Stomach (tissue), 9 donors: ENCODE data around the gene PCDH9. TPM values are rescaled to one million over a fixed set of nuclear protein-coding genes. Genes with fewer than 3 reads are reported as not detected.
A peak's percentile ranks its signal among the peaks of the same experiment; 100 is the strongest.

Experiments used
- DNase-seq, 2 donors: peaks; one replicate each; pipeline versions ENCODE4 v3.0.0 to v3.0.0-alpha.2; 2013 to 2019
- H3K27ac ChIP-seq, 5 donors: fragments of 200-600 bp in 4 of 5; sonication (generic) in 4 of 5; one replicate each; pipeline ENCODE4 v1.5.1; 2013 to 2019; ENCODE audit warnings: mild to moderate bottlenecking in 1 of 5, moderate library complexity in 1 of 5
- H3K27me3 ChIP-seq, 3 donors: fragments of 200-600 bp; sonication (generic); one replicate each; pipeline ENCODE4 v1.5.1; 2017 to 2019; ENCODE audit warnings: mixed run types in 1 of 3
- H3K36me3 ChIP-seq, 4 donors: fragments of 200-600 bp; sonication (generic); 1 replicate in 3 of 4; 2 replicates in 1 of 4; pipeline ENCODE4 v1.5.1; 2016 to 2019
- H3K4me1 ChIP-seq, 4 donors: fragments of 200-600 bp; sonication (generic); one replicate each; pipeline ENCODE4 v1.5.1; 2016 to 2019
- H3K4me3 ChIP-seq, 4 donors: fragments of 200-600 bp; sonication (generic) in 3 of 4; one replicate each; pipeline ENCODE4 v1.5.1; 2016 to 2019; ENCODE audit warnings: mild to moderate bottlenecking in 1 of 4
- H3K9me3 ChIP-seq, 4 donors: fragments of 200-600 bp; sonication (generic); one replicate each; pipeline ENCODE4 v1.5.1; 2016 to 2019
- CTCF ChIP-seq, 7 experiments: fragments of 450-650 bp in 4 of 7; fragments of 200-600 bp in 3 of 7; sonication (generic) in 3 of 7; IDR thresholded peaks; one replicate each; pipeline ENCODE4 v1.5.1; 2016 to 2019; ENCODE audit warnings: antibody characterized with exemption in 7 of 7, control low read depth in 2 of 7, mild to moderate bottlenecking in 1 of 7
- EP300 ChIP-seq: sonication (generic); formaldehyde crosslinking; IDR thresholded peaks from one replicate; pipeline ENCODE4 v1.6.1; 2017; ENCODE audit warnings: antibody characterized with exemption
- POLR2A ChIP-seq, 4 donors: fragments of 450-650 bp; IDR thresholded peaks; one replicate each; pipeline ENCODE4 v1.6.1; 2016; ENCODE audit warnings: antibody characterized with exemption in 4 of 4, control low read depth in 2 of 4, mild to moderate bottlenecking in 1 of 4, moderate library complexity in 1 of 4
- POLR2AphosphoS5 ChIP-seq, 3 donors: sonication (generic); formaldehyde crosslinking; IDR thresholded peaks; one replicate each; pipeline ENCODE4 v1.6.1; 2016; ENCODE audit warnings: antibody characterized with exemption in 3 of 3
- WGBS, 5 donors: extraction: QIAGEN DNeasy Blood & Tissue Kit in 3 of 5; methylation state at CpG; one replicate each; pipeline versions ENCODE4 v1.1.5 to v1.1.7; 2013 to 2018; 5-methylcytosine and 5-hydroxymethylcytosine counted together
- intact Hi-C: fragments of 100-400 bp; cut with DNase I; formaldehyde crosslinking; loops from one replicate; pipeline ENCODE4 v1.15.1; 2023; ENCODE audit warnings: low total_unique reads
- polyA plus RNA-seq, 3 donors: library from polyadenylated mRNA; stranded (reverse); fragments of 200-250 nt; gene quantifications; one replicate each; pipeline ENCODE4 v1.2.3, GENCODE V29; 2013
- total RNA-seq, 5 donors: library from RNA; depleted of rRNA; stranded (reverse); fragments of >200 nt; gene quantifications; one replicate each; pipeline versions ENCODE4 v1.1.0 to v1.2.3, GENCODE V29; 2014 to 2016
- donor health status: healthy with polysubstance abuse.
- donor health status: Bipolar disorder and iron deficiency.
- donor health status: healthy.

Gene PCDH9
- total and polyA plus RNA-seq, 8 donors = 0.40 to 36.2 (median 3.7) TPM

- DNase-seq = no peak
- intact Hi-C loops = no loop called here
Observed at GRCh38 chr13:66345518-66345810, 884.7 kb downstream of the PCDH9 start.

GRCh38 chr13:66344805-66345517 lies 885.2 kb downstream of the PCDH9 start:
- Histone ChIP-seq H3K36me3 (no peaks in the 10 kb centered on the region), H3K4me3 (no peak overlapping the region), H3K9me3 (no peaks in the 10 kb centered on the region), H3K27ac (no peak overlapping the region), H3K4me1 (peaks cover 0 to 17% (median 4%) of the 10 kb centered on the region in 4 donors), H3K27me3 (no peaks in the 10 kb centered on the region)
- intact Hi-C loops = no loop called here
- peak in 1 of 2 donors; percentile 56 for DNase-seq
- TF ChIP-seq CTCF (IDR thresholded peaks at IDR 0.05) (no peak), EP300 (no peak), POLR2A (IDR thresholded peaks at IDR 0.05) (no peak), POLR2AphosphoS5 (IDR thresholded peaks at IDR 0.05) (no peak)
- 67 to 80% (median 75%) methylated on average over 4 of the region's 4 CpGs for WGBS, 5 donors

More at GRCh38 chr13:66345518-66345810, 884.7 kb downstream of the PCDH9 start:
- 79 to 83% (median 81%) methylated on average over 6 of the region's 6 CpGs for WGBS, 5 donors
- no peaks in the 10 kb centered on the region for H3K27me3 ChIP-seq
- TF ChIP-seq POLR2A (IDR thresholded peaks at IDR 0.05) (no peak), EP300 (no peak), CTCF (IDR thresholded peaks at IDR 0.05) (no peak), POLR2AphosphoS5 (IDR thresholded peaks at IDR 0.05) (no peak)
- no peaks in the 10 kb centered on the region for H3K9me3 ChIP-seq
- peaks cover 0 to 17% (median 4%) of the 10 kb centered on the region in 4 donors for H3K4me1 ChIP-seq
- H3K27ac ChIP-seq = no peak overlapping the region
- H3K4me3 ChIP-seq = no peak overlapping the region
- no peaks in the 10 kb centered on the region for H3K36me3 ChIP-seq

GRCh38 chr13:66343224-66343828 lies 886.8 kb downstream of the PCDH9 start:
- DNase-seq = no peak
- 62 to 82% (median 73%) methylated on average over 9 of the region's 9 CpGs for whole genome bisulfite sequencing, 5 donors
- H3K36me3 ChIP-seq = no peaks in the 10 kb centered on the region
- intact Hi-C loops = no loop called here
- no peak overlapping the region for H3K4me3 ChIP-seq
- no peaks in the 10 kb centered on the region for H3K27me3 ChIP-seq
- peaks cover 0 to 8% (median 0%) of the 10 kb centered on the region in 4 donors for H3K4me1 ChIP-seq
- no peaks in the 10 kb centered on the region for H3K9me3 ChIP-seq
- TF ChIP-seq EP300 (no peak), CTCF (IDR thresholded peaks at IDR 0.05) (no peak), POLR2AphosphoS5 (IDR thresholded peaks at IDR 0.05) (no peak), POLR2A (IDR thresholded peaks at IDR 0.05) (no peak)
- H3K27ac ChIP-seq = no peak overlapping the region

GRCh38 chr13:66341635-66342377 lies 888.3 kb downstream of the PCDH9 start:
- WGBS, 5 donors = 78 to 88% (median 83%) methylated on average over 6 of the region's 6 CpGs
- DNase-seq = no peak
- Histone ChIP-seq H3K9me3 (no peaks in the 10 kb centered on the region), H3K36me3 (no peaks in the 10 kb centered on the region), H3K4me3 (no peak overlapping the region), H3K4me1 (peaks cover 0 to 8% (median 0%) of the 10 kb centered on the region in 4 donors), H3K27me3 (no peaks in the 10 kb centered on the region), H3K27ac (no peak overlapping the region)
- TF ChIP-seq CTCF (IDR thresholded peaks at IDR 0.05) = no peak
- no peak for TF ChIP-seq EP300
- TF ChIP-seq POLR2AphosphoS5 (IDR thresholded peaks at IDR 0.05) = no peak
- no peak for TF ChIP-seq POLR2A (IDR thresholded peaks at IDR 0.05)
- intact Hi-C loops = no loop called here
